ENCODE data around the gene C13orf46. TPM values are rescaled to one million over a fixed set of nuclear protein-coding genes. Genes with fewer than 3 reads are reported as not detected.
"Not testable (repeated sequence)": the region's sequence is repeated elsewhere in the genome, so short reads cannot be mapped to it uniquely, and the experiment has no call there.

The C13orf46 gene
- polyA plus RNA-seq, 4 donors = 0.06 to 0.40 (median 0.15) TPM

GRCh38 chr13:113995051-113995601 lies 21.2 kb upstream of the C13orf46 start:
- DNase-seq (ENCODE audit: low read depth in 4 of 4, low spot score in 2 of 4) = peak in 1 of 4 donors; percentile 13

- DNase-seq (ENCODE audit: low read depth in 4 of 4, low spot score in 2 of 4) = no peak
Observed at GRCh38 chr13:113992276-113993005, 18.6 kb upstream of the C13orf46 start.

GRCh38 chr13:113991676-113992179 lies 17.9 kb upstream of the C13orf46 start:
- no peak for DNase-seq (ENCODE audit: low read depth in 4 of 4, low spot score in 2 of 4)

- no peak for DNase-seq (ENCODE audit: low read depth in 4 of 4, low spot score in 2 of 4)
Observed at GRCh38 chr13:113991191-113991669, 17.4 kb upstream of the C13orf46 start.

- no peak for DNase-seq (ENCODE audit: low read depth in 4 of 4, low spot score in 2 of 4)
Observed at GRCh38 chr13:113990321-113990837, 16.5 kb upstream of the C13orf46 start.

GRCh38 chr13:113989585-113990300 lies 15.9 kb upstream of the C13orf46 start:
- DNase-seq (ENCODE audit: low read depth in 4 of 4, low spot score in 2 of 4) = no peak

GRCh38 chr13:113988859-113989258 lies 15.0 kb upstream of the C13orf46 start:
- DNase-seq (ENCODE audit: low read depth in 4 of 4, low spot score in 2 of 4) = not testable (repeated sequence)

- no peak for DNase-seq (ENCODE audit: low read depth in 4 of 4, low spot score in 2 of 4)
Observed at GRCh38 chr13:113982296-113982661, 8.4 kb upstream of the C13orf46 start.

GRCh38 chr13:113981611-113982295 lies 7.9 kb upstream of the C13orf46 start:
- no peak for DNase-seq (ENCODE audit: low read depth in 4 of 4, low spot score in 2 of 4)

GRCh38 chr13:113981194-113981605 lies 7.3 kb upstream of the C13orf46 start:
- no peak for DNase-seq (ENCODE audit: low read depth in 4 of 4, low spot score in 2 of 4)

GRCh38 chr13:113980489-113981064 lies 6.7 kb upstream of the C13orf46 start:
- DNase-seq (ENCODE audit: low read depth in 4 of 4, low spot score in 2 of 4) = no peak

- DNase-seq (ENCODE audit: low read depth in 4 of 4, low spot score in 2 of 4) = no peak
Observed at GRCh38 chr13:113979791-113980471, 6.1 kb upstream of the C13orf46 start.

GRCh38 chr13:113978741-113979481 lies 5.0 kb upstream of the C13orf46 start:
- no peak for DNase-seq (ENCODE audit: low read depth in 4 of 4, low spot score in 2 of 4)

GRCh38 chr13:113977976-113978375 lies 4.1 kb upstream of the C13orf46 start:
- no peak for DNase-seq (ENCODE audit: low read depth in 4 of 4, low spot score in 2 of 4)

- DNase-seq (ENCODE audit: low read depth in 4 of 4, low spot score in 2 of 4) = no peak
Observed at GRCh38 chr13:113976711-113977684, 3.1 kb upstream of the C13orf46 start.

GRCh38 chr13:113975416-113975815 lies 1.5 kb upstream of the C13orf46 start:
- DNase-seq (ENCODE audit: low read depth in 4 of 4, low spot score in 2 of 4) = no peak

GRCh38 chr13:113974304-113975281 lies 717 bp upstream of the C13orf46 start:
- no peak for DNase-seq (ENCODE audit: low read depth in 4 of 4, low spot score in 2 of 4)

All from left renal cortex interstitium (tissue), 4 donors.